ENCODE measurements around the gene RIMS3. TPM values are rescaled to one million over a fixed set of nuclear protein-coding genes. Genes with fewer than 3 reads are reported as not detected.

The RIMS3 gene
- total RNA-seq, 4 donors from 2014 or later, result 0.79 to 2.2 (median 1.7) TPM

DNA sequence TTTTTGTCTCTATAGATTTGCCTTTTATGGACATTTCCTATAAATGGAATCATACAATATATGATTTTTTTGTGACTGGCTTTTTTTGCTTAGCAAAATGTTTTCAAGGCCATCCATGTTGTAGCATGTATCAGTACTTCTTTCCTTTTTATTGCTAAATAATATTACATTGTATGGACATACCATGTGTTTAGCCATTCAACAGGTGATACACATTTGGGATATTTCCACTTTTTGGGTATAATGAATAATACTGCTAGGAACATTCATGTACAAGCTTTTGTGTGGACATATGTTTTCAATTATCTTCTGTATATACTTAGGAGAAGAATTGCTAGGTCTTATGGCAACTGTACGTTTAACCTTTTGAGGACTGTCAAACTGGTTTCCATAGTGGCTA is 47.4 kb downstream of the RIMS3 start:
- TF ChIP-seq, protein P1, sequence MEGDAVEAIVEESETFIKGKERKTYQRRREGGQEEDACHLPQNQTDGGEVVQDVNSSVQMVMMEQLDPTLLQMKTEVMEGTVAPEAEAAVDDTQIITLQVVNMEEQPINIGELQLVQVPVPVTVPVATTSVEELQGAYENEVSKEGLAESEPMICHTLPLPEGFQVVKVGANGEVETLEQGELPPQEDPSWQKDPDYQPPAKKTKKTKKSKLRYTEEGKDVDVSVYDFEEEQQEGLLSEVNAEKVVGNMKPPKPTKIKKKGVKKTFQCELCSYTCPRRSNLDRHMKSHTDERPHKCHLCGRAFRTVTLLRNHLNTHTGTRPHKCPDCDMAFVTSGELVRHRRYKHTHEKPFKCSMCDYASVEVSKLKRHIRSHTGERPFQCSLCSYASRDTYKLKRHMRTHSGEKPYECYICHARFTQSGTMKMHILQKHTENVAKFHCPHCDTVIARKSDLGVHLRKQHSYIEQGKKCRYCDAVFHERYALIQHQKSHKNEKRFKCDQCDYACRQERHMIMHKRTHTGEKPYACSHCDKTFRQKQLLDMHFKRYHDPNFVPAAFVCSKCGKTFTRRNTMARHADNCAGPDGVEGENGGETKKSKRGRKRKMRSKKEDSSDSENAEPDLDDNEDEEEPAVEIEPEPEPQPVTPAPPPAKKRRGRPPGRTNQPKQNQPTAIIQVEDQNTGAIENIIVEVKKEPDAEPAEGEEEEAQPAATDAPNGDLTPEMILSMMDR (IDR thresholded peaks at IDR 0.05), result no peak
- ATAC-seq (ENCODE audit: low FRiP score) (no peak), DNase-seq (ENCODE audit: low spot score) (no peak)

DNA sequence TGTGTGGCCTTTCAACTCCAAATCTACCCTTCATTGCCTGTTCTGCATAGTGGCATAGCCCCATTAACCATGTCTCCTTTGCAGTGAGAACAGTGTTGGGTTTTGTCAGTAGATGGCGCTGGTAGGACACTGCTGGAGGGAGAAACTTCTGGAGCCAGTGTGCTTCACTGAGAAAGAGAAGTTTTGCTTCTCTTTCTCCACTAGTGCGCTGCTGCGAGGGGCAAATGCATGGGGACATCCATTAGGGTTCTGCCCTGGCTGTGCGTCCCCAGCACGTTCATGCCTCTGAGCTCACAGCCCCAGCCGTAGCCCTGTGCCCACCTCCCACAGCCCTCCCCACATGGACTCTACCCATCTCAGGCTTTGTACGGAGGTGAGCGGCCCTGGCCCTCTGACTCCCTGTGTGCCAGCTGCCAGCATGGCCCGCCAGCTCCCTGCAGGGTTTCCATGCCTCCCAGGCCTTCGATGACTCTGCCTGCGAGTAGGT is 53.1 kb downstream of the RIMS3 start:
- TF ChIP-seq, protein P1 (IDR thresholded peaks at IDR 0.05), result no peak
- ATAC-seq (ENCODE audit: low FRiP score) (peak; percentile 81), DNase-seq (ENCODE audit: low spot score) (peak; percentile 47)

DNA sequence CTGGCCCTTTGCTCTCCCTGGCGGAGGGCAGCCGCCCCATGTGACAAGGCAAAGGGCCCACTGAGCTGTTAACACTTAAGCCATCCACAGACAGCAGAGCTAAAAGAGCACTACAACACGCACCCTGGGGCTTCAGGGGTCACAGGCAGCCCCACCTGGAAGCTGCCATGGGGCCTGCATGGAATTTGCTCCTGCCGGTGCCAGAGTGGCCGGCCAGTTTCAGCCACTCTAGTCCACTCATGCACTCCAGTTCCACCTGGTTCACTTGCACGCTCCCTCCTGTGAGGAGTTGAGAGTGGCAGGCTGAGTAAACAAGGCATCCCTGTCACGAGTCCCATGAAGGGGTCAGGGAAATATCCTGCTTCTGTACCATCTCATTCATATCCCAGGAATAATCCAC is 55.3 kb downstream of the RIMS3 start:
- DNase-seq (ENCODE audit: low spot score) (no peak), ATAC-seq (ENCODE audit: low FRiP score) (no peak)
- TF ChIP-seq, protein P1 (IDR thresholded peaks at IDR 0.05), result no peak

DNA sequence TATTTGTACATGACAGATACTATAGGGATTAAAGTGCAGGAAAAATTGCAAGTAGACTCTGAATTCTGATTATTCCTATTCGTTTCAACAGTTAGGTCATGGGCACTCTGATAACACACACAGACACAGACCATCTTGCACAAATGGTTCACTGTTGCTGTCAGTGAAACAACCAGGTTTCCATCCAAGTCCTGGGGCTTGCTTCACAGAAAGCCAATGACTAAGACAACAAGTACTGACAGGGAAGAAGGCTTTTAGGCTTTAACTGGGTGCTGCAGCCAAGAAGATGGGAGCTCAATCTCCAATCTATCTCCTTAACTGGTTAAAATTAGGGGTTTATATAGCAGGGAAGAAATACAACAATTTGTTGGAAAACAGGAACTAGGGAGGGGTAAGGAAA is 57.6 kb downstream of the RIMS3 start:
- DNase-seq (ENCODE audit: low spot score), result no peak
- TF ChIP-seq, protein P1 (IDR thresholded peaks at IDR 0.05), result no peak
- no peak for ATAC-seq (ENCODE audit: low FRiP score)

DNA sequence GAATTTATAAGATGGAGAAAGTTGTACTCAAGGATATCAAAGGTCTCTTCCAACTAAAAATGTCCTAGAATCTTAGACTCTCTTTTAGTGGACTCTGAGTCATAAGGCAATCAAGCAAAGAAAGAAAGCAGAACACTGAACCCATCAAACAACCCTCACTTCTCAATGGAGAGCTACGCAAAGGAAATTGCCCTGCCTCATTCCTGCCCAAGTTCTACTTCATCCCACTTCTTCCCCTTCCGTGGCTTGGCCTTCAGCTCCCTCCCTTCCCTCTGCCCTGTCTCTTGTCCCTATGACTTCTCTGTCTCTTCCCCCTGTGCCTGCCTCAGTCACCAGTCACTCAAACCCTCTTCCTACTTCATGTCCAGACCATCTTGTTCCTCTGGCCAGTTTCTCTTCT is 58.5 kb downstream of the RIMS3 start:
- TF ChIP-seq, protein P1 (IDR thresholded peaks at IDR 0.05), result no peak
- no peak for ATAC-seq (ENCODE audit: low FRiP score)
- DNase-seq (ENCODE audit: low spot score), result no peak

DNA sequence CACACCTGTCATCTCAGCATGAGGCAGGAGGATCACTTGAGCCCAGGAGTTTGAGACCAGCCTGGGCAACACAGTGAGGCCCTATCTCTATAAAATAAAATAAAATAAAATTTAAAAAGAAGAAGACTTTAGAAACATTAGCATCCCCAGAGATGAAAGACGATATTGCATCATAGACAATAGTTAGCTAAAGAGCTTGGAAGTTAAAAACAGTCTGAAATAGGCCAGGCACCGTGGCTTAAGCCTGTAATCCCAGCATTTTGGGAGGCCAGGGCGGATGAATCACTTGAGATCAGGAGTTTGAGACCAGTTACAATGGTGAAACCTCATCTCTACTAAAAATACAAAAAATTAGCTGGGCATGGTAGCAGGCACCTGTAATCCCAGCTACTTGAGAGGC is 59.3 kb downstream of the RIMS3 start:
- ATAC-seq (ENCODE audit: low FRiP score) (no peak), DNase-seq (ENCODE audit: low spot score) (no peak)
- TF ChIP-seq, protein P1 (IDR thresholded peaks at IDR 0.05), result no peak

DNA sequence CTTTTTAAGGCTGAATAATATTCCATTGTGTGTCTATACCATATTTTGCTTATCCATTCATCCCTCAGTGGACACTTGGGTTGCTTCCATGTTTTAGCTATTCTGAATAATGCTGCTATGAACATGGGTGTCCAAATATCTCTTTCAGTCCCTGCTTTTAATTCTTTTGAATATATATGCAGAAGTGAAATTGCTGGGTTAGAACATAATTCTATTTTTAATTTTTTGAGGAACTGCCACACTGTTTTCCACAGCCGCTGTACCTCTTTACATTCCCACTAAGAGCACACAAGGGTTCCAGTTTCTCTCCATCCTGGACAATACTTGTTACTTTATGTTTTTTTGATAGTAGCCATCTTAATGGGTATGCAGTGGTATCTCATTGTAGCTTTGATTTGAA is 65.6 kb downstream of the RIMS3 start:
- TF ChIP-seq, protein P1 (IDR thresholded peaks at IDR 0.05), result no peak
- ATAC-seq (ENCODE audit: low FRiP score) (no peak), DNase-seq (ENCODE audit: low spot score) (no peak)
